HG03354 (cell line): ENCODE results near the gene FOXRED1.

Experiments
- ATAC-seq: cut with Tn5 transposase; IDR thresholded peaks from one replicate; pipeline ENCODE4 v1.9.1; 2021; ENCODE audit warnings: mild to moderate bottlenecking; ENCODE audit not compliant: unreplicated experiment, poor library complexity, severe bottlenecking

The FOXRED1 gene

GRCh38 chr11:126267650-126268049, 1.3 kb upstream of the FOXRED1 start:
- no peak for ATAC-seq

DNA sequence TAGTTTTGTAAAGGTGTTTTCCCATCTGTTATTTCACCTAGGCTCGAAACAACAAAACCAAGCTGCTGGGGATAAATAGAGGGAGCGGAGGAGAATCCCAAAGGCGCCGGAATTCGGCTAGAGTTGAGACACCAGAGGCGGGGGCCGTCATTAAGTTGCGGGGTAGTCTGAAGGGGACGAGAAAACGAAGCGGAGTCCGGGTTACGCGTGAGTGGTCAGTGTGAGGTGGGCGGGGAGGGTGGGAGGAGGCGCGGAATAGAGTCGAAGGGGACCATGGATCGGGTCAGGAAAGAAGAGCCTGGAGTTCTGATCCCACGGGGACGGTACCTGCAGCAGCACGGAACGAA, 620 bp upstream of the FOXRED1 start:
- peak; percentile 2 for ATAC-seq

DNA sequence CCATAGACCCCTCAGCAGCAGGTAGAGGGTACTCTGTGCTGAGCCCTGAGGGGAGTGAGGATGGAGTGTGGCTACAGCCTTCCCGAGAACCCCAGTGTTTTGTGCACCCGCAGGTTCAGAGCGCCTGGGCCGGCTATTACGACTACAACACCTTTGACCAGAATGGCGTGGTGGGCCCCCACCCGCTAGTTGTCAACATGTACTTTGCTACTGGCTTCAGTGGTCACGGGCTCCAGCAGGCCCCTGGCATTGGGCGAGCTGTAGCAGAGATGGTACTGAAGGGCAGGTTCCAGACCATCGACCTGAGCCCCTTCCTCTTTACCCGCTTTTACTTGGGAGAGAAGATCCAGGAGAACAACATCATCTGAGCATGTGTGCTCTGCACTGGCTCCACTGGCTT, 8.4 kb downstream of the FOXRED1 start:
- no peak for ATAC-seq

DNA sequence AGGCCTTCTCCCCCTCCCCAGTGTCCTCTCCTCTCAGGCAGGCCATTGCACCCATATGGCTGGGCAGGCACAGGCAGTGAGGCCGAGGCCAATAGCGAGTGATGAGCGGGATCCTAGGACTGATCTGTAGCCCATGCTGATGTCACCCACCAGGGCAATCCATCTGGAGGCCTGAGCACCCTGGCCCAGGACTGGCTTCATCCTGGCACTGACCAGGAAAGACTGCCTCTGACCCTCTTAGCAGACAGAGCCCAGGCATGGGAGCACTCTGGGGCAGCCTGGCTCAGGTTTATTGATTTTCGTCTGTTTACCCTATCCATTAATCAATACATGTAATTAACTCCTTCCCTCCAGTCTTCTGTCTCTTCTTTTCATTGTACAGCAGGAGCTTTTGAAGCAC, 8.8 kb downstream of the FOXRED1 start:
- ATAC-seq, result no peak

GRCh38 chr11:126279191-126279590, 10.2 kb downstream of the FOXRED1 start:
- ATAC-seq, result no peak

DNA sequence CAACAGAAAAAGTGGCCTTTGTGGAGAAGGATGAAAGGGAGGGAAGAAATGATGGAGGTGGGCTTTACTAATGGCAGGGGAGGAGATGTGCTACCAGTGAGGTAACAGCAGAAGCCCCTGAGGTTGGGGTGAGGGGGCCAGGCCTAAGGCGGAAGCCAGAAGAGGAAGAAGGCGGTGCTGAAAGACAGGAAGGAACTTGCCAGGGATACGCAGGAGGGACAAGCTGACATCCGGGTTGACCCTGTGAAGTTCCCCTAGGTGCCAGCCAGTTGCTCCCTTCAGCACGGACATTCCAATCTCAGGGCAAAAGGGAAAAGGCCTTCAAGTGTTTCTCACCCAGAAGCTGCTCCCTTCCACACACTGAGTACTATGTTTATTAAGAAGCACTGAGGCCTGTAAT, 11.6 kb downstream of the FOXRED1 start:
- ATAC-seq, result no peak

- ATAC-seq, result no peak
Observed at GRCh38 chr11:126281245-126281644, 12.3 kb downstream of the FOXRED1 start.

GRCh38 chr11:126281666-126282175, 12.8 kb downstream of the FOXRED1 start:
- ATAC-seq, result no peak

- ATAC-seq, result peak; percentile 33
Observed at GRCh38 chr11:126282361-126282735, 13.4 kb downstream of the FOXRED1 start.

GRCh38 chr11:126282736-126283591, 14.0 kb downstream of the FOXRED1 start, which contains the start of gene TIRAP:
TIRAP (plus strand) TSS chr11:126283093; CDS start chr11:126290895, 7,802 bp downstream.
- peak; percentile 73 for ATAC-seq

- ATAC-seq, result peak; percentile 36
Observed at GRCh38 chr11:126284829-126285228, 15.9 kb downstream of the FOXRED1 start.

GRCh38 chr11:126288237-126288636, 19.3 kb downstream of the FOXRED1 start:
- no peak for ATAC-seq

- ATAC-seq, result no peak
Observed at GRCh38 chr11:126290887-126291286, 21.9 kb downstream of the FOXRED1 start.

DNA sequence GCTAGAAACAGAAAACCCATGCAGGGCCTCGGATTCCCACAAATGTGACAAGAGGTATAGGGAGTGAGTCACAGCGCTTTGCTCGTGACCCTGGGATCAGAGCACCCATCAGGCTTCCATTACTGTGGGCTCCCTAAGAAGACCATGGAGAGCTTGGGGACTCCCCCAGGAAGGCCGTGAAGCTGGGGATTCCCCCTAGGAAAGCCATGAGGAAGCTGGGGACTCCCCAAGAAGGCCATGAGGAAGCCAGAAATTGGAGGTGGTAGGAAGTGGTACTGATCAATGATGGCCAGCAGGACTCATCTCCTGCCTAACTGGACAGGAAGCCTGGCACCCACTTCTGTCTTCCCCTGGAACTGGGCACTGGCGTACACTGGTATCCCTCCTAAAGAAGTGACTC, 24.8 kb downstream of the FOXRED1 start:
- no peak for ATAC-seq

- ATAC-seq, result no peak
Observed at GRCh38 chr11:126297004-126297403, 28.1 kb downstream of the FOXRED1 start.

GRCh38 chr11:126303623-126304456, 34.9 kb downstream of the FOXRED1 start, which contains the start of gene DCPS:
DCPS (plus strand) TSS chr11:126304060; CDS start chr11:126304081, 21 bp downstream.
- ATAC-seq, result peak; percentile 90

DNA sequence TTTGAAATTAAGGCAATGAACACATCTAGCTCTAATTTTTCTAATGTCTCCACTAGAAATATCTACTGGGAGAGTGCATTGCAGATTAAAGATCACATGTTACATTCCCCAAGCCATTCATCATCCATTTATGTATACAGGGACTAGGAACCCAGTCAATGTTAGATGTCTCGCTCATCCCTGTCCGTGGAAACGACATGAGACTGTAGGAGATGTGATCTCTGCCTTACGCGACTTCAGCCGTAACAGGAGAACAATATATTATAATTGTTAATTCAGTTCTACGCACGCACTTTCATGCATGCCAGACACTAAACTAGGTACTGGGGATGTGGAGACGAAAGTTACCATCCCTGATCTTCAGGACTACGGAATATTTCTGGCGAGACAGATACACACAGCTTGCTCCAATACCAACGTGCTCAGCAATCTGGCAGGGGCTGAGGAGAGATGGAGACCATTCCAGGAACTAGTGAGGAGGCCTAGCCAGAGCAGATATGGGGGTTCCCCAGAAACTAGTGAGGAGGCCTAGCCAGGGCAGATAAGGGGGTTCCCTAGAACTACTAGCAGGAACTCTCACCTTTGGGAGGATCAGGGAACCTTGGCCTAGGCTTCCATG, 35.6 kb downstream of the FOXRED1 start:
- no peak for ATAC-seq

- peak; percentile 65 for ATAC-seq
Observed at GRCh38 chr11:126305699-126306098, 36.7 kb downstream of the FOXRED1 start.

DNA sequence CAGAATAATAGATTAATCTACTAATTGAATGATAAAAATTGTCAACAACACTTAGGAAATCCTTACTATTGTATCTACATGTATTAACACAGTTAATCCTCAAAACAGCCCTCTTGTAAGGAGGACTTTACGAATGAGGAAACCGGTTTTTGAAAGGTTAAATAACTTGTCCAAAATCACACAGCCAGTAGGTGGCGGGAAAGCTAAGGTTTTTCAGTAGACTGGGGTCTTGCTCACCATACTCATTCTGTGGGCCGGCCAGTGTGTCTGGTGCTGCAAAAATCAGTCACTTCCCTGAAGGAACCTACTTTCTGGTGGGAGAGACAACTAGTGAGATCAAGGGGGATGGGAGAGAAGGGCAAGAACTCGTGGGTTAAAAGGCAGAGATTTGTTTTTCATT, 38.8 kb downstream of the FOXRED1 start:
- ATAC-seq, result no peak

GRCh38 chr11:126308271-126308671, 39.3 kb downstream of the FOXRED1 start:
- ATAC-seq, result no peak
